Effector memory CD4-positive, alpha-beta T cell (primary cell): ENCODE data around the gene CD74.
A peak's percentile ranks its signal among the peaks of the same experiment; 100 is the strongest.

ENCODE experiments used
- DNase-seq, 3 donors: peaks; one replicate each; pipeline ENCODE4 v3.0.0-alpha.2; 2020
- H3K27ac ChIP-seq: 2 replicates; pipeline ENCODE4 v1.7.0; 2013; ENCODE audit warnings: mild to moderate bottlenecking, low read length, moderate library complexity; ENCODE audit not compliant: insufficient read depth, poor library complexity, severe bottlenecking
- H3K27me3 ChIP-seq: replicated peaks from 2 replicates; pipeline ENCODE4 v1.7.0; 2013; ENCODE audit warnings: mild to moderate bottlenecking, low read length; ENCODE audit not compliant: insufficient read depth, control insufficient read depth, poor library complexity, severe bottlenecking
- H3K36me3 ChIP-seq: 2 replicates; pipeline ENCODE4 v1.7.0; 2013; ENCODE audit warnings: mild to moderate bottlenecking, low read length, moderate library complexity; ENCODE audit not compliant: control insufficient read depth, insufficient read depth
- H3K4me1 ChIP-seq: 2 replicates; pipeline ENCODE4 v1.7.0; 2013; ENCODE audit warnings: low read length, mild to moderate bottlenecking; ENCODE audit not compliant: control insufficient read depth, insufficient read depth, poor library complexity, severe bottlenecking
- H3K4me3 ChIP-seq: 2 replicates; pipeline ENCODE4 v1.7.0; 2013; ENCODE audit warnings: low read length, low read depth, mild to moderate bottlenecking; ENCODE audit not compliant: insufficient read depth, poor library complexity, severe bottlenecking
- H3K9me3 ChIP-seq: 2 replicates; pipeline ENCODE4 v1.7.0; 2013; ENCODE audit warnings: mild to moderate bottlenecking, low read length, moderate library complexity; ENCODE audit not compliant: control insufficient read depth

CD74 gene

GRCh38 chr5:150451594-150451993 is 38.9 kb upstream of the CD74 start:
- peaks cover 10% of the 10 kb centered on the region for H3K4me1 ChIP-seq
- no peak overlapping the region for H3K27ac ChIP-seq
- H3K36me3 ChIP-seq: peaks cover 11% of the 10 kb centered on the region
- no peak overlapping the region for H3K4me3 ChIP-seq
- no peaks in the 10 kb centered on the region for H3K27me3 ChIP-seq
- H3K9me3 ChIP-seq: no peaks in the 10 kb centered on the region
- no peak for DNase-seq

- Histone ChIP-seq H3K9me3 (no peaks in the 10 kb centered on the region), H3K27me3 (no peaks in the 10 kb centered on the region), H3K27ac (peak within 1 kb of the TSS; percentile 100), H3K36me3 (peaks cover 30% of the 10 kb centered on the region), H3K4me1 (peaks cover 10% of the 10 kb centered on the region), H3K4me3 (peak within 1 kb of the TSS; percentile 88)
- DNase-seq: peak; percentile 84 to 92 (median 91)
Measured at GRCh38 chr5:150449517-150450339, 37.0 kb upstream of the CD74 start, which contains the start of gene RPS14. Gene RPS14, minus strand, starts transcription at chr5:150449739. Its CDS starts 2,006 bp downstream, at chr5:150447733.

- no peak for DNase-seq
- Histone ChIP-seq H3K4me1 (peaks cover 10% of the 10 kb centered on the region), H3K36me3 (peaks cover 37% of the 10 kb centered on the region), H3K9me3 (no peaks in the 10 kb centered on the region), H3K27ac (peak overlapping the region; percentile 100), H3K4me3 (peak overlapping the region; percentile 88), H3K27me3 (no peaks in the 10 kb centered on the region)
Measured at GRCh38 chr5:150448952-150449516, 36.3 kb upstream of the CD74 start.

GRCh38 chr5:150448334-150448733 is 35.6 kb upstream of the CD74 start:
- peaks cover 10% of the 10 kb centered on the region for H3K4me1 ChIP-seq
- peak overlapping the region; percentile 100 for H3K27ac ChIP-seq
- DNase-seq: no peak
- H3K36me3 ChIP-seq: peaks cover 44% of the 10 kb centered on the region
- H3K9me3 ChIP-seq: no peaks in the 10 kb centered on the region
- H3K27me3 ChIP-seq: no peaks in the 10 kb centered on the region
- peak overlapping the region; percentile 88 for H3K4me3 ChIP-seq

- Histone ChIP-seq H3K4me1 (peaks cover 10% of the 10 kb centered on the region), H3K4me3 (no peak overlapping the region), H3K9me3 (no peaks in the 10 kb centered on the region), H3K36me3 (peaks cover 46% of the 10 kb centered on the region), H3K27me3 (no peaks in the 10 kb centered on the region), H3K27ac (peak overlapping the region; percentile 100)
- DNase-seq: no peak
Measured at GRCh38 chr5:150447188-150447587, 34.5 kb upstream of the CD74 start.

- Histone ChIP-seq H3K36me3 (peaks cover 46% of the 10 kb centered on the region), H3K9me3 (no peaks in the 10 kb centered on the region), H3K27me3 (no peaks in the 10 kb centered on the region), H3K4me3 (no peak overlapping the region), H3K4me1 (peaks cover 10% of the 10 kb centered on the region), H3K27ac (no peak overlapping the region)
- no peak for DNase-seq
Measured at GRCh38 chr5:150446583-150446982, 33.9 kb upstream of the CD74 start.

GRCh38 chr5:150446088-150446487 is 33.4 kb upstream of the CD74 start:
- no peak for DNase-seq
- Histone ChIP-seq H3K4me1 (peaks cover 10% of the 10 kb centered on the region), H3K9me3 (no peaks in the 10 kb centered on the region), H3K36me3 (peaks cover 46% of the 10 kb centered on the region), H3K4me3 (no peak overlapping the region), H3K27me3 (no peaks in the 10 kb centered on the region), H3K27ac (no peak overlapping the region)

GRCh38 chr5:150444770-150445169 is 32.1 kb upstream of the CD74 start:
- Histone ChIP-seq H3K27me3 (no peaks in the 10 kb centered on the region), H3K4me1 (peaks cover 10% of the 10 kb centered on the region), H3K36me3 (peaks cover 46% of the 10 kb centered on the region), H3K4me3 (no peak overlapping the region), H3K27ac (no peak overlapping the region), H3K9me3 (no peaks in the 10 kb centered on the region)
- no peak for DNase-seq

GRCh38 chr5:150443242-150444075 is 30.7 kb upstream of the CD74 start:
- no peaks in the 10 kb centered on the region for H3K9me3 ChIP-seq
- H3K36me3 ChIP-seq: peaks cover 46% of the 10 kb centered on the region
- H3K27me3 ChIP-seq: no peaks in the 10 kb centered on the region
- no peak overlapping the region for H3K27ac ChIP-seq
- DNase-seq: no peak
- peaks cover 7% of the 10 kb centered on the region for H3K4me1 ChIP-seq
- no peak overlapping the region for H3K4me3 ChIP-seq
